NB4 (cell line): ENCODE results near the gene GZMB.
A peak's percentile ranks its signal among the peaks of the same experiment; 100 is the strongest.

Experiments used
- DNase-seq: peaks from one replicate; pipeline ENCODE4 v3.0.0; 2010; ENCODE audit warnings: low read depth
- H3K4me3 ChIP-seq: one replicate; pipeline ENCODE4 v1.5.1; 2011; ENCODE audit warnings: mild to moderate bottlenecking, low read depth, low read length, moderate library complexity
- CTCF ChIP-seq: IDR thresholded peaks from one replicate; pipeline ENCODE4 v1.5.1; 2012; ENCODE audit warnings: low read depth, low read length
- MAX ChIP-seq: IDR thresholded peaks from 2 replicates; pipeline ENCODE4 v1.6.1; 2011; ENCODE audit warnings: low read depth, low read length
- MYC ChIP-seq: IDR thresholded peaks from 2 replicates; pipeline ENCODE4 v1.6.1; 2011; ENCODE audit warnings: low read depth, low read length
- POLR2A ChIP-seq: IDR thresholded peaks from 2 replicates; pipeline ENCODE4 v1.6.1; 2011; ENCODE audit warnings: mild to moderate bottlenecking; ENCODE audit not compliant: insufficient read length; ENCODE audit errors: extremely low read depth

The GZMB gene

GRCh38 chr14:24634158-24634557 lies at the start of gene GZMB:
Gene GZMB (minus strand): TSS chr14:24634190. CDS start chr14:24634160, 30 bp downstream.
- no peak within 1 kb of the TSS for H3K4me3 ChIP-seq
- DNase-seq, result peak; percentile 48
- TF ChIP-seq POLR2A, result no peak
- no peak for TF ChIP-seq MYC
- no peak for TF ChIP-seq CTCF
- no peak for TF ChIP-seq MAX

- H3K4me3 ChIP-seq, result no peak overlapping the region
- no peak for TF ChIP-seq MYC
- peak; percentile 5 for DNase-seq
Observed at GRCh38 chr14:24681056-24681455, 47.1 kb upstream of the GZMB start.

- H3K4me3 ChIP-seq, result no peak overlapping the region
- no peak for DNase-seq
- TF ChIP-seq POLR2A (no peak), CTCF (no peak), MYC (no peak), MAX (no peak)
Observed at GRCh38 chr14:24680516-24680915, 46.5 kb upstream of the GZMB start.

GRCh38 chr14:24679248-24679961 lies 45.4 kb upstream of the GZMB start:
- H3K4me3 ChIP-seq, result no peak overlapping the region
- no peak for DNase-seq
- no peak for TF ChIP-seq MYC
- no peak for TF ChIP-seq CTCF
- no peak for TF ChIP-seq MAX
- no peak for TF ChIP-seq POLR2A

- no peak for TF ChIP-seq POLR2A
- TF ChIP-seq MAX, result peak; percentile 70
- TF ChIP-seq MYC, result peak; percentile 37; the same call in 1 of the 2 replicates
- TF ChIP-seq CTCF, result peak; percentile 94
- DNase-seq, result peak; percentile 93
- peak overlapping the region; percentile 15 for H3K4me3 ChIP-seq
Observed at GRCh38 chr14:24678801-24679247, 44.8 kb upstream of the GZMB start.

- H3K4me3 ChIP-seq, result no peak overlapping the region
- DNase-seq, result no peak
- TF ChIP-seq CTCF, result no peak
- no peak for TF ChIP-seq MAX
- TF ChIP-seq POLR2A, result no peak
- TF ChIP-seq MYC, result no peak
Observed at GRCh38 chr14:24677956-24678355, 44.0 kb upstream of the GZMB start.
